Activated CD8-positive, alpha-beta T cell treated with anti-CD3 and anti-CD28 coated beads for 36 hours (primary cell): ENCODE data around the gene SLFN12L. TPM values are rescaled to one million over a fixed set of nuclear protein-coding genes. Genes with fewer than 3 reads are reported as not detected.
"Not testable (repeated sequence)": the region's sequence is repeated elsewhere in the genome, so short reads cannot be mapped to it uniquely, and the experiment has no call there.

ENCODE experiments used
- ATAC-seq: fragments of 200-7000 bp; cut with Tn5 transposase; one replicate; pipeline ENCODE4 v1.10.0; 2021; ENCODE audit warnings: mild to moderate bottlenecking, moderate library complexity
- CTCF ChIA-PET: fragments of 350-600 bp; sonication (Branson Sonifier 250); formaldehyde crosslinking; loops from one replicate; lab custom pipeline; 2021; ENCODE audit warnings: antibody characterized with exemption; lab: Charles Lee
- POLR2A ChIA-PET: fragments of 350-600 bp; sonication (Branson Sonifier 250); formaldehyde crosslinking; loops from one replicate; lab custom pipeline; 2021; ENCODE audit warnings: antibody characterized with exemption; lab: Charles Lee
- DNase-seq: peaks from one replicate; pipeline ENCODE4 v3.0.0-alpha.2; 2020
- H3K27ac Mint-ChIP-seq: one replicate; pipeline ENCODE4 v1.8.0; 2021; ENCODE audit warnings: mild to moderate bottlenecking, mixed read lengths
- H3K27me3 Mint-ChIP-seq: one replicate; pipeline ENCODE4 v1.8.0; 2021; ENCODE audit warnings: mixed read lengths
- H3K36me3 Mint-ChIP-seq: one replicate; pipeline ENCODE4 v1.8.0; 2021; ENCODE audit warnings: low read depth, mixed read lengths
- H3K4me1 Mint-ChIP-seq: one replicate; pipeline ENCODE4 v1.8.0; 2021; ENCODE audit warnings: low read depth, mixed read lengths
- H3K4me3 Mint-ChIP-seq: one replicate; pipeline ENCODE4 v1.8.0; 2021; ENCODE audit warnings: mild to moderate bottlenecking, moderate library complexity, mixed read lengths
- H3K9me3 Mint-ChIP-seq: one replicate; pipeline ENCODE4 v1.8.0; 2021; ENCODE audit warnings: mixed read lengths
- intact Hi-C: fragments of 100-400 bp; cut with micrococcal nuclease; formaldehyde crosslinking; loops from one replicate; pipeline ENCODE4 v1.10.0; 2022
- total RNA-seq, 2 experiments: library from RNA; stranded (reverse); gene quantifications; one replicate each; pipeline ENCODE4 v1.2.3, GENCODE V29; 2021
- TF ChIP-seq, protein P1 (sequence below): fragments of 200-600 bp; IDR thresholded peaks from one replicate; pipeline ENCODE4 v1.8.0; 2022; ENCODE audit warnings: antibody characterized with exemption, mild to moderate bottlenecking

Gene SLFN12L
- total RNA-seq, 2 experiments from 2014 or later = 41.7 to 42.5 TPM

DNA sequence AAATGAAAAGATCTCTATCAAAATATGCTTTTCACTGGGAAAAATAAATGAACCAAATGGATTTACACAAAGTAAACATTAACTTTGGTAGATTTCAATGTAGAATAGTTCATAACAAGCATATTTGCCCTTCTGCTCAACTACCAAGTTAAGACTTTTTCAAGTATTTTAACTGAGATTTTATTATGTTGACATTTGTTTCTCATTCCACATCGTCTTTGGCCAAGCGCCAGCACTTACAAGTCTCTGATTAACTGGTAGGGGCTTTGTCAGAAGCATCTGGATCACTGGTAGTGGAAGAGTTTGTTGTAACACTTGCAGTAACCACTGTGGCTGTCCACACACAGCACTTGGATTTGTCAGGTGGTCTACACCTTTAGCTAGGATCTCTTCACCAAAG, 22.9 kb downstream of the SLFN12L start:
- ChIA-PET POLR2A (interaction anchor here (1.2 to 1.5 kb wide), 2 partner anchors 8 to 35 kb away, joined by 3 read pairs; no protein-coding TSS in a partner anchor), CTCF (interaction anchor here (1.1 kb wide), 1 partner anchor 202 kb away, joined by 3 read pairs; no protein-coding TSS in a partner anchor)
- Mint-ChIP-seq H3K4me1 (peaks cover 75% of the 10 kb centered on the region), H3K9me3 (no peaks in the 10 kb centered on the region), H3K27ac (no peak overlapping the region), H3K36me3 (peaks cover 74% of the 10 kb centered on the region), H3K27me3 (no peaks in the 10 kb centered on the region), H3K4me3 (no peak overlapping the region)
- ATAC-seq = no peak
- intact Hi-C loops = no loop called here
- no peak for DNase-seq
- TF ChIP-seq, protein P1, sequence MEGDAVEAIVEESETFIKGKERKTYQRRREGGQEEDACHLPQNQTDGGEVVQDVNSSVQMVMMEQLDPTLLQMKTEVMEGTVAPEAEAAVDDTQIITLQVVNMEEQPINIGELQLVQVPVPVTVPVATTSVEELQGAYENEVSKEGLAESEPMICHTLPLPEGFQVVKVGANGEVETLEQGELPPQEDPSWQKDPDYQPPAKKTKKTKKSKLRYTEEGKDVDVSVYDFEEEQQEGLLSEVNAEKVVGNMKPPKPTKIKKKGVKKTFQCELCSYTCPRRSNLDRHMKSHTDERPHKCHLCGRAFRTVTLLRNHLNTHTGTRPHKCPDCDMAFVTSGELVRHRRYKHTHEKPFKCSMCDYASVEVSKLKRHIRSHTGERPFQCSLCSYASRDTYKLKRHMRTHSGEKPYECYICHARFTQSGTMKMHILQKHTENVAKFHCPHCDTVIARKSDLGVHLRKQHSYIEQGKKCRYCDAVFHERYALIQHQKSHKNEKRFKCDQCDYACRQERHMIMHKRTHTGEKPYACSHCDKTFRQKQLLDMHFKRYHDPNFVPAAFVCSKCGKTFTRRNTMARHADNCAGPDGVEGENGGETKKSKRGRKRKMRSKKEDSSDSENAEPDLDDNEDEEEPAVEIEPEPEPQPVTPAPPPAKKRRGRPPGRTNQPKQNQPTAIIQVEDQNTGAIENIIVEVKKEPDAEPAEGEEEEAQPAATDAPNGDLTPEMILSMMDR = no peak

DNA sequence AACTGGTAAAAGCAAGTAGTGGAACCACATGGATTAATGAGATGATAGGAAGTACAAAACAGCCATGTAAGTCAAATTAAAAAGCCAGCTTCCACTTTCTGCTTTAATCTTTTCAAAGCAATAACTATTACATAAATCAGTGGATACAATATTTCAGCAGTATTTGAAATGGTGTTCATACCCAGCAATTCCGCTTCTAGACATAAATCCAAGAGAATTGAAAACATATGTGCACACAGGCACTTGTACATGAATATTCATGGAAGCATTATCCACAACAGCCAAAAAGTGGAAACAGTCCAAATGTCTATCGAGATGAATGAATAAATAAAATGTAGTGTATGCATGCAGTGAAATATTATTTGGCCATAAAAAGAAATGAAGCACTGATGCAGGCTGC, 27.4 kb downstream of the SLFN12L start:
- H3K27me3 Mint-ChIP-seq = no peaks in the 10 kb centered on the region
- H3K27ac Mint-ChIP-seq = no peak overlapping the region
- TF ChIP-seq, protein P1 = no peak
- H3K4me1 Mint-ChIP-seq = peaks cover 53% of the 10 kb centered on the region
- ChIA-PET CTCF (no interaction called here), POLR2A (no interaction called here)
- H3K36me3 Mint-ChIP-seq = peaks cover 64% of the 10 kb centered on the region
- intact Hi-C loops = no loop called here
- no peak overlapping the region for H3K4me3 Mint-ChIP-seq
- H3K9me3 Mint-ChIP-seq = peaks cover 3% of the 10 kb centered on the region
- no peak for DNase-seq
- no peak for ATAC-seq

GRCh38 chr17:35507714-35508113, 29.8 kb downstream of the SLFN12L start:
- intact Hi-C loops, H3K4me3 Mint-ChIP-seq, H3K27ac Mint-ChIP-seq, ATAC-seq, H3K9me3 Mint-ChIP-seq, DNase-seq, H3K27me3 Mint-ChIP-seq: not testable (repeated sequence)
- CTCF ChIA-PET = interaction anchor here (1.5 kb wide), 1 partner anchor 31 kb away, joined by 4 read pairs; no protein-coding TSS in a partner anchor
- Mint-ChIP-seq H3K4me1 (peaks cover 46% of the 10 kb centered on the region), H3K36me3 (peaks cover 58% of the 10 kb centered on the region)
- POLR2A ChIA-PET = interaction anchor here (1.5 kb wide), 1 partner anchor 9 kb away, joined by 6 read pairs; no protein-coding TSS in a partner anchor

GRCh38 chr17:35499548-35499947, 37.9 kb downstream of the SLFN12L start:
- peaks cover 71% of the 10 kb centered on the region for H3K4me1 Mint-ChIP-seq
- H3K9me3 Mint-ChIP-seq = peaks cover 5% of the 10 kb centered on the region
- no peak overlapping the region for H3K4me3 Mint-ChIP-seq
- CTCF ChIA-PET = interaction anchor here (1.3 kb wide), 1 partner anchor 12 kb away, joined by 3 read pairs; no protein-coding TSS in a partner anchor
- TF ChIP-seq, protein P1 = no peak
- ATAC-seq (peak; percentile 24), DNase-seq (no peak)
- intact Hi-C loops = no loop called here
- peak overlapping the region; percentile 47 for H3K27ac Mint-ChIP-seq
- no peaks in the 10 kb centered on the region for H3K27me3 Mint-ChIP-seq
- POLR2A ChIA-PET = interaction anchor here (0.6 to 3.1 kb wide), 9 partner anchors 9 to 527 kb away, joined by 3 to 18 read pairs (median 3); partner anchors contain the start of gene SLFN13
- H3K36me3 Mint-ChIP-seq = peaks cover 44% of the 10 kb centered on the region

- CTCF ChIA-PET = interaction anchor here (0.8 to 1.3 kb wide), 3 partner anchors 11 to 19 kb away, joined by 3 to 5 read pairs (median 3); no protein-coding TSS in a partner anchor
- Mint-ChIP-seq H3K4me1 (peaks cover 68% of the 10 kb centered on the region), H3K9me3 (peaks cover 5% of the 10 kb centered on the region), H3K4me3 (no peak overlapping the region), H3K36me3 (peaks cover 44% of the 10 kb centered on the region), H3K27ac (no peak overlapping the region), H3K27me3 (no peaks in the 10 kb centered on the region)
- TF ChIP-seq, protein P1 = no peak
- intact Hi-C loops = no loop called here
- POLR2A ChIA-PET = interaction anchor here (0.9 to 3.1 kb wide), 7 partner anchors 10 to 185 kb away, joined by 3 to 18 read pairs (median 3); partner anchors contain the start of gene SLFN13
- DNase-seq (no peak), ATAC-seq (no peak)
These were observed 38.9 kb downstream of the SLFN12L start for GRCh38 chr17:35498448-35499178.
